Measurements from ENCODE around the gene FAM200C.

GRCh38 chr5:160432196-160432595 lies 32.3 kb upstream of the FAM200C start:
- TF ChIP-seq POLR2A (IDR thresholded peaks at IDR 0.05): no peak
- TF ChIP-seq, protein P1, sequence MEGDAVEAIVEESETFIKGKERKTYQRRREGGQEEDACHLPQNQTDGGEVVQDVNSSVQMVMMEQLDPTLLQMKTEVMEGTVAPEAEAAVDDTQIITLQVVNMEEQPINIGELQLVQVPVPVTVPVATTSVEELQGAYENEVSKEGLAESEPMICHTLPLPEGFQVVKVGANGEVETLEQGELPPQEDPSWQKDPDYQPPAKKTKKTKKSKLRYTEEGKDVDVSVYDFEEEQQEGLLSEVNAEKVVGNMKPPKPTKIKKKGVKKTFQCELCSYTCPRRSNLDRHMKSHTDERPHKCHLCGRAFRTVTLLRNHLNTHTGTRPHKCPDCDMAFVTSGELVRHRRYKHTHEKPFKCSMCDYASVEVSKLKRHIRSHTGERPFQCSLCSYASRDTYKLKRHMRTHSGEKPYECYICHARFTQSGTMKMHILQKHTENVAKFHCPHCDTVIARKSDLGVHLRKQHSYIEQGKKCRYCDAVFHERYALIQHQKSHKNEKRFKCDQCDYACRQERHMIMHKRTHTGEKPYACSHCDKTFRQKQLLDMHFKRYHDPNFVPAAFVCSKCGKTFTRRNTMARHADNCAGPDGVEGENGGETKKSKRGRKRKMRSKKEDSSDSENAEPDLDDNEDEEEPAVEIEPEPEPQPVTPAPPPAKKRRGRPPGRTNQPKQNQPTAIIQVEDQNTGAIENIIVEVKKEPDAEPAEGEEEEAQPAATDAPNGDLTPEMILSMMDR (IDR thresholded peaks at IDR 0.05): no peak
